GM11168 (cell line): ENCODE data around the gene TENT4B.

Source experiments
- in situ Hi-C: fragments of 300-500 bp; cut with MboI; formaldehyde crosslinking; loops from one replicate; pipeline ENCODE4 v1.12.0; 2022; ENCODE audit warnings: low sequenced_read_pairs; ENCODE audit not compliant: unreplicated experiment

The TENT4B gene

DNA sequence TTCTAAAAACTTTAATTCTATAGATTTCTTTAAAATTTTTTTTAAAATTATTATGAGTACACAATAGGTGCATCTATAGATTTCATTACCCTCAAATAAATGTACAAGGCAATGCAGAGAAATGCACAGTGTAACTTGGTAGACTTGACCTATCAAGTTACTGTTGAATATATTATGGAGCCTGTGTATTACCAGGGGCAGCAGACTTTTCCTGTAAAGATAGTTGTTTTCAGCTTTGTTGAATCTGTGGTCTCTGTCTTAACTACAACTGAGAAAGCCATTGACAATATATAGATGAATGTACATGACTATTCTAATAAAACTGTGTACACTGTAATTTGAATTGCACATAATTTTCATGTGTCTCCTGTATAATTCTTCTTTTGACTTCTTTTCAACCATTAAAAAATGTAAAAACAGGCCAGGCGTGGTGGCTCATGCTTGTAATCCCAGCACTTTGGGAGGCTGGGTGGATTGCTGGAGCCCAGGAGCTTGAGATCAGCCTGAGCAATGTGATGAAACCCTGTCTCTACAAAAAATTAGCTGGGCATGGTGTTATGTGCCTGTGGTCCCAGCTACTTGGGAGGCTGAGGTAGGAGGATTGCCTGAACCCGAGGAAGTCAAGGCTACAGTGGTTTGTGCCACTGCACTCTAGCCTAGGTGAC lies 39.4 kb downstream of the TENT4B start:
- in situ Hi-C loops, result no loop called here

DNA sequence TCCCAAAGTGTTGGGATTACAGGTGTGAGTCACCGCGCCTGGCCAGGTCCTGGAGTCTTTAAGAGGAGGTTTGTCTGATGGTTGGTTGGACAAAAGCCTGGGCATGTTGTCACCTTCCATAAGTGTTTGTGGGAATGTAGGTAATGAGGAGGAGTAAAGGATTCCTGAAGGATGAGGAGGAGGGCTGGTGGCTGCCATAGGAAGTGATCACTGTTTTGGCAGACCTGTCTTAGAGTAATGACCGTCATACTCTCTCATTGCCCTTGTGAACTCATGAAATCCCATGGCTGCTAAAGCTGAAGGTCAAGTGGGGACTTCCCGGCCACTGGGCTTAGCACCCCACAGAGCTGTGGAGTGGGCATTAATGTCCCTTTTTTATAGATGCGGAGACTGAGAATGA lies 40.5 kb downstream of the TENT4B start:
- in situ Hi-C loops, result no loop called here

DNA sequence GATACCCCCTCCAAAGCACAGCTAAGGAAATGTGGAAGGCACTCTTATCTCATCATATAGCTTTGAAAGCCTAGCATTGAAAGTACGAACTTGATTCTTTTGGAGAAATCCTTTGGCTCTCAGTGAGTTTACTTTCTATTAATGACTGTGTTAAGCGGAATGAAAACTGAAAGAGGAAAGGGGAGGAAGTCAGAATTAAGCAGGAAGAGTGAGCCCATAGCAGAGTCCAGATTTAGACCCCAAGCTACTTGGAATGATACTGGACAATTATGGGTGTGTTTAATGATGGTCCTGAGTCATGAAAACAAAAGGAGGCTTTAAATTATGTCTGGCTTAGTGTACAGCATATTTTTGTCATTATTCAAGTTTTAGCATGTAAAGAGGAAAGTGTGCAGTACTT lies 42.2 kb downstream of the TENT4B start:
- in situ Hi-C loops, result no loop called here

DNA sequence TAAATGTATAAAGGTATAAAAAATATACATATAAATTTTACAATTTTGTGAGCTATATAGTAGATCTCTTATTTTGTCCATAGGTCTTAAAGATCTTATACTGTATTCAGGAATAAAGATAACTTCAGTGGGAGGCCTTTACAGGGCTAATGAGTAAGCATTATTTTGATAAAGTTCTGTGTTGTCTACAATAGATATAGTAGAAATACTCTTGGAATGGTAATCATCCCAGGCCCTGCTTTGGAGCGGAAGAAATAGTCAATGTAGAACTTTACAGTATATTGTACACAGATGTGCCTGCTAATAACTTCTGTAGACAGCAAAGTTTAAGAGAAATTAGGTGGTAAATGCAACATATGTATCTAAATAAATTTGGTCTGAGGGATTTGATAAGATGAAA lies 42.6 kb downstream of the TENT4B start:
- in situ Hi-C loops, result no loop called here

DNA sequence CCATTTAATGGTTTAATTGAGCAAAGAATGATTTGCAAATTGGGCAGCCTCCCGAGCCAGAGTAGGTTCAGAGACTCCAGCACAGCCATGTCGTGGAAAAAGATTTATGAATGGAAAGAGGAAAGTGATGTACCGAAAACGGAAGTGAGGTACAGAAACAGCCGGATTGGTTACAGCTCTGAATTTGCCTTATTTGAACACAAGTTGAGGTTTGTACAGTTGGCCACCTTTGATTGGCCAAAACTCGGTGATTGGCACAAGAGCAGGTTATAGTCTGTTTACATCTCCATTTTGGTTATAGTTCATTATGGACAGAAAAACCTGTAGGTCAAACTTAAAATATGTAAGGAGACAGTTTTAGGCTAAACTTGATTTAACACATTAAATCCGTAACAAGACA lies 44.5 kb downstream of the TENT4B start:
- in situ Hi-C loops, result no loop called here

DNA sequence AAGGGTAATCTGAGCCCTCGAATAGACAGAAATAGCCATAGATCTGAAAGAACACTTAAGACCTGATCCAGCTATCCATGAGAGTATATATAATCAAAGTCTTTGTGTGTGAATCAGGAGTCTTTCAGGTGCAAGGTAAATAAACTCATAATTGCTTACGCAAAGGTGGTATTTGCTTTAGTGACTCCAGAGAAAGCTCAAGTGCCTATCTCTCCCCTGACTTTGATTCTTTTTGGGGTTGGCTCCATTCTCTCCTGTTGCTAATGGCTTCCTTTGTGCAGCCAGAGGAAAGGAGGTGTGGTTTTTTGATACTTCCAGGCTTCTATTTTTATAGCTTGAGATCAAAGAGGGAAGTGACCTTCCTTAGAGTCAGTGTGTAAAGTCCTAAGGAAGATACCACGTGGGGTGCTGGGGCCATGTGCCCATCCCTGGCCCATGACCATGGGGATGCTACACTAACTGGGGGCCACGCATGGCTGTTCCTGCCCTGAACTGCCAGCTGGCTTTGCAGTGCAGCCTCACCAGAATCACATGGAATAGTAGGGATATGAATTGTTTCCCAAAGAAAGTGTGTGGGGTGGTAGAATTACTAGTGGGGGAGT lies 45.8 kb downstream of the TENT4B start:
- in situ Hi-C loops, result no loop called here

DNA sequence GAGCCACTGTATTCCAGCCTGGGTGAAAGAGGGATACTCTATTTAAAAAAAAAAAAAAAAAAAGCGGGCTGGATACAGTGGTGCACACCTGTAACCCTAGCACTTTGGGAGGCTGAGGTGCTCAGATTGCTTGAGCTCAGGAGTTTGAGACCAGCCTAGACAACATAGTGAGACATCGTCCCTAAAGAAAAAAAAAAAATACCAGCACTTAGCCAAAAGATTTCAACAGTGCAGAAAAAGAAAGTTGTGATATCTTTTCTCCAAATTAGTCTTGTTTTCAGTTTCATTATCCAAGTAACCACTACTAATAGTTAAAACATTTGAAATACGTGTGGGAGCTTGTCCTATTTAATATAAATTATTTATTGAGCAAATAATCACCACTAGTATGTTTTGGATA lies 48.7 kb downstream of the TENT4B start:
- in situ Hi-C loops, result no loop called here

DNA sequence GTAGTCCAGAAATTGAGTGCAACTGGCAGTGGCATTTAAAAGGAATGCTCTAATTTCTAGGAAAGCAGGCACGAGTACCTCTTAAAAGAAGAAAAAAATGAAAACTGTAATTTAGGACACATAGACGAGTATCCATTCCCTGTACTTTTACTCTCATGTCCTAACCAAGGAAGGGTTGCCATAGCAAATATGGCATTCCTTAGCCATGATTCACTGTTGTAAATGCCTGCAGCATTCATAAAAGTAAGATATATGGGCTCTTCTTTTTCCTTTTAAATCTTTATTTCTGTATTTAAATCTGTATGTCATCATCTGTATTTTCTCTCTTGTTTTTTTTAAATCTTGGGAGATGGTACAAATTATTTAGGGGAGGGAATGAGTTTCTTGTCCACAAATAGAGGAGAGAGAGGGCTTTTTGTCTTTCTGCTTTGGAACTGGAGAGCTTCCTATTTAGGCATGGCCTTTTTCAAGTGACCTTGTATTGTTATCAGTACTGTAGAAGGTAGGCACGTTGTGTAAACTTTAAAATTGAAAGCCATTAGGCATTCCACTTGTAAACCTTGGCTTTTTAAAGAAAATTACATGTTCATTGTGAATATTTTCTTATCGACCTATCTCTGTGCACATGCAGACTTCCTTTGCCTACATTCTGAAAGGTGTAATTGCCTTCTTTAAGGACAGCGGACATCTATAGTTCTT lies 50.0 kb downstream of the TENT4B start:
- in situ Hi-C loops, result no loop called here

DNA sequence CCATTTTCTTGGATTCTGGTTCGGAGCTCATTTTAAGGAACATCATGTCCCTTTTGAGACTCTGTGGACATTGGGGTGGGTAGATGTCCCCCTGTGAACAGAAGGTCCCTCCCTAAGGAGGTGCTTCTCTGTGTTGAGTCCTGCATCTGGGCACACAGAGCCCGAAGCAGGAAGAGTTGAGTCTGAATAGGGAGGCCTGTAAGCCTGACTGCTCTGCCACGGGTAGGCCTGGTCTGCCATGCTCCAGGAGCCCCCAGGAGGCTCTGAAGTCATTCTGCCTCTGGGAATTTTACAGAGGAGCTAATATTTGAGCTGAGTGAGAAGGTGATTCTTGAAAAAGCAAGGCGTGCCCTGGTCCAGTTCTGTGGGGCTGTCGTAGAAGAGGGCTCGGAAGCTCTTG lies 50.6 kb downstream of the TENT4B start:
- in situ Hi-C loops, result no loop called here

DNA sequence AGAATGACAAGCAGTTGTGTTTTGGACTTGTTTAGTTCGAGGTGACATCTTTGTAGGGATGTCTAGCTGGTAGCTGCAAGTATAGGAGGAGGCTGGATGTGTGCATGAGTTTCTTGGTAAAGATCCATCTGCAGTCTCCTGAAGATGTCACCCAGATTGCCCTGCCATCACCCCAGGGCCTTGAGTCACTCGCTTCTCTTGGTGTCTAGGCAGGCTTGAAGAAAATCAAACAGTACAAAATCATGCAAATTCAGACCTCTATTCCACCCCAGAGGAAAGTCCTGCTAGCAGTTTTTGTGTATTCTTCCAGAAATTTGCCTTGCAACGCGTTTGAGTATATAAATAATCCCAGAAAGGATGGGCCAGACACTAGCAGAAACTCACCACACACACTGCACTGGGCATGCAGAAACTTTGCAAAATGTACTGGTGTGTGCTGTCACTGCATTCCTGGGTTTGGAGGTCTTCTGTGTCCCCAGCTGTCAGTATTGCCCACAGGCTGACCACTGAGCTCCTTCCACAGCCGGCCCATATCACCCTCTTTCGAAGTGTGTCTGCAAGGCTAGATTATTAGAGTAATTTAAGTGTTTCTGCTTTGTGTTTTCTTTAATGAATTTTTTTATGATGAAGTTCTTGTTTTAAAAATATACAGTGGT lies 51.5 kb downstream of the TENT4B start:
- in situ Hi-C loops, result no loop called here

DNA sequence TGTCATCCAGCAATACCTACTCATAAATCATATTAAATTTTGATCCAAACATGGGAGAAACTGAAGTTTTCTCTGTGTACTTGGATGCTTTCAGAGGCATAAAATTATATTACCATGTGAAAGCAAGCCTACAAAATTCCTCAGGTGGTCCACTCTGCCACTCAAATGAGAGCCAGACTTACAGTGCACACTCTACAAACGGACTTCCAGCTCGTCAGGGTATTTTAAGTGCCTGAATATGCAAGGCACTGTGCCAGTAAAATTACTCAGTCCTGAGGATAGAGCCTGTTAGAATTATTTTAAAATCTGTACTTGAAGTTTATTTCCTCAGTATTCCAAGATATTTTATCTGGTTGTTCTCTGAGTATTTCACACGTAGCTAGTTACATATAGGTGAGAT lies 54.5 kb downstream of the TENT4B start:
- in situ Hi-C loops, result no loop called here

DNA sequence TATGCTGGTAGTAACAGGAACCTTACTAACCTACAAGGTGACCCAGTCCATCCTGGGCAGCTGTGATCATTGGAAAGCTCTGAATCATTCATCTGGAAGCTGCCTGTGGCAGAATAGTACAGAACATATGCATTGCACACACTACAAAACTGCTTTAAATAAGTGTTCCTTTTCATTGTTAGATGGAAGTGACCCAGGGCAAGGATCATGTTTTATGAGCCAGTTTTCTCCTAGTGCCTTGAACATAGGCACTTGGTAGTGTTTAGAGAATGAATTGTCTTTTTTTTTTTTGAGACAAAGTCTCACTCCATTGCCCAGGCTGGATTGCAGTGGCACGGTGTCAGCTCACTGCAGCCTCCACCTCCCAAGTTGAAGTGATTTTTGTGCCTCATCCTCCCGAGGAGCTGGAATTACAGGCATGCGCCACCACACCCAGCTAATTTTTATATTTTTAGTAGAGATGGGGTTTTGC lies 55.4 kb downstream of the TENT4B start:
- in situ Hi-C loops, result no loop called here

DNA sequence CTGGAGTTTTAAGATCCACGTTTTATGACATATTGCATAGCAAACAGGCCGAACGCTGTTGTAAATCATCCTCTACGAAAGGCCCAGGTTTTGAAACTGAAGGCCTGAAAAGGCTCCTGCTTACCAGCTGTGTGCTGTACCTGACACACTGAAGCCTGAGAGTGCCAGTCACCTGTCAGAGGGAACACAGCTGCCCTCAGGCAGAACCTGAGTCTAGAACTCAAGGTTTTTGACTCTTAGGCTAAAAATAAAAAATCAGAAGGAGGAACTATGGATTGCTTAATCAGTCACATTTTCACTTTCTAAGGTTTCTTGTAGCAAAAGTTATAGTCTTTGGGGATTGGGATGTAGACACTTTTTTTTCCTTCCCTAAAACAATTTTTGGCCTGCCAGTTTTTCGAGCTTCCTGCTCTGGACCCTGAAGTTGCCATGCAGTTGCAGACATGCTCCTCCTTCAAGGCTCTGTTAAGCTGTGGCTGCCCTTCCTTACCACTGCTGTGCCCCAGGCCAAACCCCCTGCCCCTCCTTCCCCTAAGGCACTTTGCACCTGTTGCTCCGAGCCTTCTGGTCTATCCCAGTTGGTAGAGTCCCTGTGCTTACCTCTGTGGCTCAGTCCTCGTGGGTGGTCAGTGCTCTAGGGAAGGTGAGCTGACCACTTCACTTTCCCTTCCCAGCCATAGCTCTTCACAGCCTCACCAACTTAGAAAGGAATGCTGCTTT lies 56.6 kb downstream of the TENT4B start:
- in situ Hi-C loops, result no loop called here

DNA sequence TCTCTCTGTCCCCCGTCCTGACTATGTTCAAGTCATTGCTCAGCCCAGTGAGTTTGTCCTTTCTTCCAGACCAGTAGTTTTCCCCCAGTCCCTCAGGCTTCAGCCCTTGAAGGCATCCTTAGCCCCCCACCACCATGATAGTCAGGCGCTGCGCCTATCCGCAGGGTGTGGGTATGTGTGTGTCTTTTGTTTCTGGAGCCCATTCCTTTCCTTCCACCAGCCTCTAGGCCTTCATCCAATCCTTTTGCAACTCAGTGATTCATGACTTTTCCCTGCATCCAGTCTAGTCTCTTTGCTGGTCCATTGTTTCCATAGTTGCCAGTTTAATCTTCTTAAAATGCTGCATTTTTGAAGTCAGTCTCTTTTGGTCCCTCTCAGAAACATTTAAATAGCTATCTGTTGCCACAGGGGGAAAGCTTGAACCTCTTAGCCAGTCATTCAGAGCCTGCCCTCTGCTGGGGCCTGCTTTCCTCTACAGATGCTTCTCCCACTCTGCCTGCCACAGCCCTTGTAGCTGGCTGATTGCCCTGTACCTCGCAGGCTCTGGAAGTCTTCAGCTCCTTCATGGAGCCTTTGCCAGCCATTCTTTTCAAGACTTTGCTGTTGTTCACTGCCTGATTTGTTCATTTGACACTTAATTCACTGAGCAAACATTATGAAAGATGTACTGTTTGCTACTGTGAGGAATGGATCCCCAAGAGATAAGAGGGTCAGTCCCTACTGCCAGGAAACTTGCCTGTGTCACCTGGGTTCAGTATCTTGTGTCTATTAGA lies 57.3 kb downstream of the TENT4B start:
- in situ Hi-C loops, result no loop called here

DNA sequence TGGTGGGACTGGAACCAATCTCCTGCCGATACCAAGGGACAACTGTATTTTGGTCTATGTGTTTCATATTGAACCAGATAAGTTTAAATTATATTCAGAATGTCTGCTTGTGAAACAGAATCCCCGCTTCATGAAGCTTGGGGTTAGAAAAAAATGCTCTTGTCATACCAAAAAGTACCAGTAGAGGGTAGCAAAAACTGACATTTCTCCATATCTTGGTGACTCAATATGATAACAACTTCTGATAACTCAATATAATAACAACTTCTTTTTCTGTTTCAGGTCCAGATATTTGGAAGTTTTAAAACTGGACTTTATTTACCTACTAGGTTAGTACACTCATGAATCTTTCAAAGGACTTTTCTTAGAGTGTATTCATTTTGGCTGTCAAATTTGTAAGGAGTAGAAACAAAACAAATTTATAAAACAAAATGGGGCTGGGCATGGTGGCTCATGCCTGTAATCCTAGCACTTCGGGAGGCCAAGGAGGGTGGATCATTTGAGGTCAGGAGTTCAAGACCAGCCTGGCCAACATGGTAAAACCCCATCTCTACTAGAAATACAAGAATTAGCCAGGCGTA lies 60.9 kb downstream of the TENT4B start:
- in situ Hi-C loops, result no loop called here

DNA sequence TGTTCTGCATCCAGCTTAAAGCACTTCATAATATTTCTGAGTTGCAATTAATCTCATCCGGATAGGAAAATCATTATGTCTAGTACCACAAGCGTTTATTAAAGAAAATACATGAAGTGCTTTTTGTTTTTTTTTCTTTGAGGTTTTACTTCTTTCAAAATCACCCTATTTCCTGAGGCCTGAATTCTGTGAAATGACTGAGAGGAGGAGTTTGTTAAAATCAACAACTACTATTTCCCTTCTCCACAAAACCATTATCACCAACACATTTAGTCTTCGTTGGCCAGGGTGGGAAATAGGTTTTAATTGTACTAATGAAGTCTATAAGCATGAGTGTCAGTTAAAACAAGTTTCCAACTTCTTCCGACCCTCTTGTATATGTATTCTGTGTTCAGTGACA lies 62.6 kb downstream of the TENT4B start:
- in situ Hi-C loops, result no loop called here

DNA sequence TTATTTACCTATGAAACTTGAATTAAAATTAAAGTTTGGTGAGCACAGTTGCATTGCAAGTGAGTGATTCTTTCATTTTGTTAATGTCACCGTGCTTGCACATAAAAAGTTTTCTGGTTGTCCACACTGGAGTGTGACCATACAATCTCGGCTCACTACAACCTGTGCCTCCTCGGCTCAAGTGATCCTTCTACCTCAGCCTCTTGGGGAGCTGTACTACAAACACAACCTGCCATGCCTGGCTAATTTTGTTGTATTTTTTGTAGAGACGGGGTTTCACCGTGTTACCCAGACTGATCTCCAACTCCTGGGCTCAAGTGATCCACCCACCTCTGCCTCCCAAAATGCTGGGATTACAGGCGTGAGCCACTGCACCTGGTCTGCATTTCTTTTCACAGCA lies 63.1 kb downstream of the TENT4B start:
- in situ Hi-C loops, result no loop called here

DNA sequence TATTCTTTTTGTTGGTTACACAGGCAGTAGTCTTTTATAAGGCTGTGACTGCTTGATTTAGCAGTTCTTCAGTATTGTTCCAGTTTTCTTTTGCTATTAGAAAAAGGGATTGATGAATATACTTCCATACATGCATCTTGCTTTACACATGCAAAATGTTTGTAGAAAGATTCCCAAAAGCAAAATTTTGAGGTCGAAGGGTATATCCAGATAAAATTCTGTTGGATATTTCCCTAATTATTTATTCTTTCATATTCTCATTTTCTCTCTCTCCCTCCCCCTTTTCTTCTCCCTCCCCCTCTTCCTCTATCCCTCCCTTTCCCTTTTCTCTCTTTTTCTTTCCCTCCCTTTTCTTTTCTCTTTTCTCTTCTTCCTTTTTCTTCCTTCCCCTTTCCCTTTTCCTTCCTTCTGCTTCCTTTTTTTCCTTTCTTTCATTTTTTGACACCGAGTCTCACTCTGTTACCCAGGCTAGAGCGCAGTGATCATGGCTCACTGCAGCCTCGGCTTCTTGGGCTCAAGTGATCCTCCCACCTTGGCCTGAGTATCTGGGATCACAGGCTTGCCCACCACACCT lies 66.4 kb downstream of the TENT4B start:
- in situ Hi-C loops, result no loop called here

DNA sequence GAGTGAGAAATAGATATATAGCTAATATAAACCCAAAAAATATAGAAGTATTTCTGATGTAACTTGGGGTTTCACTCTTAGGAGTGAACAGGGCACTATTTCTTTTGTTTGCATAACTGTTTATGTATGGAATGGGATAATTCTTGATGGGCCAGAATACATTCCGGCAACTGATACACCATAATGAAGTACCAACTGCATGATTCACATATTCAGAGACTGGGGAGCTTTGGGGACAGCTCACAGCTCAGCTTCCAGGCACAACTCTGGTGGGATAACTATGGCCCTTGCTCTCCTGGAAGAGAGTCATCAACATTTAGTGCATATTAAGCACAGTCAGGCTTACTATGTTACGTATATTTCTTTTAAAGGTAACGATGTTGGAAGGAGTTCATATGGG lies 71.2 kb downstream of the TENT4B start:
- in situ Hi-C loops, result no loop called here
